Mesenteric fat pad (tissue), 1 donor: Measurements from ENCODE around the gene SPEF2. TPM values are rescaled to one million over a fixed set of nuclear protein-coding genes. Genes with fewer than 3 reads are reported as not detected.
"Not testable (repeated sequence)": the region's sequence is repeated elsewhere in the genome, so short reads cannot be mapped to it uniquely, and the experiment has no call there.

Experiments used
- DNase-seq: peaks from one replicate; pipeline ENCODE4 v3.0.0-alpha.2; 2020; ENCODE audit warnings: low spot score
- total RNA-seq: library from RNA; stranded (reverse); fragmentation: NEBNext Ultra II Directional; extraction: Animal tissue kit (Norgen Biotek cat#: 25700); gene quantifications from one replicate; pipeline ENCODE4 v1.2.1, GENCODE V29; 2021
- donor health status: DM: yes; HTN: yes; CAD: no.

SPEF2 gene
- total RNA-seq, 1 donor from 2014 or later = 2.3 TPM

- DNase-seq = no peak
Observed at GRCh38 chr5:35816881-35817521, 199.3 kb downstream of the SPEF2 start.

- no peak for DNase-seq
Observed at GRCh38 chr5:35819026-35819425, 201.4 kb downstream of the SPEF2 start.

- DNase-seq = no peak
Observed at GRCh38 chr5:35819668-35820067, 202.0 kb downstream of the SPEF2 start.

GRCh38 chr5:35820735-35821134 lies 203.1 kb downstream of the SPEF2 start:
- no peak for DNase-seq

- DNase-seq = no peak
Observed at GRCh38 chr5:35821513-35821912, 203.8 kb downstream of the SPEF2 start.

- no peak for DNase-seq
Observed at GRCh38 chr5:35822511-35822910, 204.8 kb downstream of the SPEF2 start.

- DNase-seq = no peak
Observed at GRCh38 chr5:35823347-35824098, 205.9 kb downstream of the SPEF2 start.

- no peak for DNase-seq
Observed at GRCh38 chr5:35826056-35826455, 208.4 kb downstream of the SPEF2 start.

GRCh38 chr5:35826554-35826953 lies 208.9 kb downstream of the SPEF2 start:
- DNase-seq = no peak

GRCh38 chr5:35828082-35828598 lies 210.5 kb downstream of the SPEF2 start:
- no peak for DNase-seq

GRCh38 chr5:35830587-35830986 lies 212.9 kb downstream of the SPEF2 start:
- no peak for DNase-seq

GRCh38 chr5:35832762-35833161 lies 215.1 kb downstream of the SPEF2 start:
- no peak for DNase-seq

- DNase-seq = no peak
Observed at GRCh38 chr5:35833224-35833623, 215.6 kb downstream of the SPEF2 start.

GRCh38 chr5:35835796-35836742 lies 218.4 kb downstream of the SPEF2 start:
- DNase-seq = no peak

- no peak for DNase-seq
Observed at GRCh38 chr5:35838370-35839042, 220.8 kb downstream of the SPEF2 start.

GRCh38 chr5:35842856-35843255 lies 225.2 kb downstream of the SPEF2 start:
- no peak for DNase-seq

- DNase-seq = not testable (repeated sequence)
Observed at GRCh38 chr5:35845508-35845907, 227.8 kb downstream of the SPEF2 start.

- no peak for DNase-seq
Observed at GRCh38 chr5:35847491-35847890, 229.8 kb downstream of the SPEF2 start.

GRCh38 chr5:35847961-35848360 lies 230.3 kb downstream of the SPEF2 start:
- no peak for DNase-seq

GRCh38 chr5:35849860-35850259 lies 232.2 kb downstream of the SPEF2 start:
- no peak for DNase-seq
